HG03571 (cell line): ENCODE data around the gene SPR.

ENCODE experiments used
- ATAC-seq: cut with Tn5 transposase; IDR thresholded peaks from one replicate; pipeline ENCODE4 v1.9.1; 2021; ENCODE audit not compliant: unreplicated experiment

SPR gene

DNA sequence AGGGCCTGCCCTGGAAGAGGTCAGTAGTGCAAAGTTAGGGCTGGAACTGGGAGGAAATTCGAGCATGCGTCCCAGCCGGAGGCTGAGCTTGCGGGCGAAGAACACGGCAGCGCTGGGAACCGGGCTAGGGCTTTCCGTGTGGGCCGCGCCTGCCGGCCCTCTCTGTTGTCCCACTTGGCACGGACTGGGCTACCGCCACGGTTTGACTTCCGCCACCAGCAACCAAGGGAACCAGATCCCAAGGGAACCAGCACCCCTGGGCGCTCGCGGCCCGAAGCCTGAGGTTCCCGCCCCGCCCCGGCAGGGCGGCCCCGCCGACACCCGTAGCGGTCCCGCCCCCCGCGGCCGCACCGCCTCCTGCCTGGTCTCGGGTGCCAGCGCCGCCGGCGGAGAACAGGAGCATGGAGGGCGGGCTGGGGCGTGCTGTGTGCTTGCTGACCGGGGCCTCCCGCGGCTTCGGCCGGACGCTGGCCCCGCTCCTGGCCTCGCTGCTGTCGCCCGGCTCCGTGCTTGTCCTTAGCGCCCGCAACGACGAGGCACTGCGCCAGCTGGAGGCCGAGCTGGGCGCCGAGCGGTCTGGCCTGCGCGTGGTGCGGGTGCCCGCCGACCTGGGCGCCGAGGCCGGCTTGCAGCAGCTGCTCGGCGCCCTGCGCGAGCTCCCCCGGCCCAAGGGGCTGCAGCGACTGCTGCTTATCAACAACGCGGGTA is at the start of gene SPR:
SPR (plus strand) TSS at position 377 of the 708 bp plus-strand sequence; CDS start at position 402, 25 bp downstream.
- peak; percentile 82 for ATAC-seq

DNA sequence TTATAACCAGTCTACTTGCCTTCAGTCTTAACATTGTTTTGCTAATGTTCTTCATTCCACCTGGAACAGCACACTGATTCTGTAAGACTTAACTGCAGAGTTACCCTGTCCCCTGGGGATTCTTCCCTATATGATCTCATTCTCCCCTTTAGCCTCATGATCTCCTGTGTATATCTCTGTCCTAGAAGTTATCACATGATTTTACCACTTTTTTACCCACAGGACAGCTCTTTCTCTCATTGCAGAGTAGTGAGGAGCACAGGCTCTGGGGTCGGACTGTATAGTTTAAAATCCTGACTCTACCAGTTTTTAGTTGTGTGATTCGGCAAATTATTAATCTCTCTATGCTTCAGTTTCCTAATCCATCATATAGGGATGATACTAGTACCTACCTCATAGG is 47.1 kb upstream of the SPR start:
- ATAC-seq = no peak

DNA sequence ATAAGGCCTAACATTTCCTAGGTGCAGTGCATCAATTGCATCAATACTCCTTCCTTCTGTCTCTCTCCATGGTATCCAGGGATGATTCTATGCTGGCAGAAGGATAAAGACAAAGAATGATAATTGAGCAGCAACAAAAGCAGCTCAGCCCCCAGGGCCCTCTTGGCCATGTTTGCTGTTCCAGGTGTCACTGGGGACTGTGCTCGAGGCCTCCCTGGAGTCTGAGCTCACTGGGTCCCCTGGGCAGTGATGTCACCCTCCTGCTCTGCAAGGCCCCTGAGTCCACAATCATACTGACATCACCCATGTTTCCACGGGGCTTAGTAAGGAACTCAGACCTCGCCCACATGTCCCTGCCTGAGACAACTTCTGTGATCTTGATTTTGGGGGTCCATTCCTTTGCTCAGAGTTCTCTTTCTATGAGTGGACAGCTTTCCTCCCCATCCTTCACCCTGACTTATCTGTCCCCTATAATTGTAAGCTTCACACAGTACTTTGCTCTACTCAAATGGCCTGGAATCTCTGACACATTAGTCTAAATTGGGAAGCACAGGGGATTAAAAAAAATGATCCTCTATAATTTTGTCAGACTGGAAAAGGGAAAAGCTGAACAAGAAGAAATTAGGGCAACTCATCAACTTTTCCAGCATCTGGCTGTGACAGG is 45.6 kb upstream of the SPR start:
- no peak for ATAC-seq

DNA sequence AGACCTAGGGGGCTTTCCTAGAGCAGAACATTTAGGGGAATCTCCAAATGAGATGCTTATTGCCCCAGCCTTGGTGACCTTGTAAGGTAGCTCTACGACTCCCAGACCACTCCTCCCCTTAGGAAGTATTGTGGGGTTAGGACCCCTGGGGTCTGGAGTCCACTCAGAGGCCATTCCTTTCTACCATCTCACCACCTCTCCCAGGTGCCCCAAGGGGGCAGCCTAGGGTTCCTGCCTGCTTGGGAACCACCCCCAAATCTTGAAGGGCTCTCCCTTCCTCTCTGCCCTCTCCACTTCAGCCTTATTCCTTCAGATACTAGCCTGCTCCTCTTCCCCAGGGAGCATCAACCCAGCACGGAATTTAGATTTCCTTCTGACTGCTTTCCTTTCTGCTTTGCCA is 43.9 kb upstream of the SPR start:
- no peak for ATAC-seq

DNA sequence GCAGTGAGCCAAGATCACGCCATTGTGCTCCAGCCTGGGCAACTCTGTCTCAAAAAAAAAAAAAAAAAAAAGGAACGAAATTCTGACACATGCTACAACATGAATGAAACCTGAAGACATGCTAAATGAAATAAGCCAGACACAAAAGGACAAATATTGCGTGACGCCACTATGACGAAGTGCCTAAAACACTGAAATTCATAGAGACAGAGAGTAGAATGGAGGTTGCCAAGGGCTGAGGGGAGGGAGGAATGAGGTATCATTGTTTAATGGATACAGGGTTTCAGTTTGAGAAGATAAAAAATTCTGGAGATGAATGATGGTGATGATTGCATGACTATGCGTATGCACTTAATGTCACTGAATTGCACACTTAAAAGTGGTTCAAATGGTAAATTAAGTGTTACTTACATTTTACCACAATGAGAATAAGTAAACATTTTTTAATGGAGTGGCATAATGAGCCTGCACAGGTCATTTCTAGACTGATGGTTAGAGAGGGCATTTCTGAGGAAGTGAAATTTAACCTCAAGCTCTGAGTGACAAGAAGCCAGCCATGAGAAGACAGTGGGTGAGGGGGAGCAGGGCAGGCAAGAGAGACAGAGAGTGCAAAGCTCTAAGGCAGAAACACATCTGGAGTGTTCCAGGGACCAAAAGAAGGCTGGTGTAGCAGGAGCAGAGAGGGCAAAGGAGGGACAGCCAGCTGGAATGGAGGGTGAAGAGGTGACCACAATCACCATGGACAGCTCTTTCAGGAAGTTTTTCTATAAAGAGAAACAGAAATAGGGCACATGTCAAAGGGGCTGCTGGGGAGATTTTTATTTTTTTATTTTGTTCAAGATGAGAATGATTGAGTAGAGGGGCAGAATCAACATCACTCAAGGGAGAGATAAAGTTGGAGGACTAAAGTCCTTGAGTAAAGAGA is 40.8 kb upstream of the SPR start:
- peak; percentile 92 for ATAC-seq

DNA sequence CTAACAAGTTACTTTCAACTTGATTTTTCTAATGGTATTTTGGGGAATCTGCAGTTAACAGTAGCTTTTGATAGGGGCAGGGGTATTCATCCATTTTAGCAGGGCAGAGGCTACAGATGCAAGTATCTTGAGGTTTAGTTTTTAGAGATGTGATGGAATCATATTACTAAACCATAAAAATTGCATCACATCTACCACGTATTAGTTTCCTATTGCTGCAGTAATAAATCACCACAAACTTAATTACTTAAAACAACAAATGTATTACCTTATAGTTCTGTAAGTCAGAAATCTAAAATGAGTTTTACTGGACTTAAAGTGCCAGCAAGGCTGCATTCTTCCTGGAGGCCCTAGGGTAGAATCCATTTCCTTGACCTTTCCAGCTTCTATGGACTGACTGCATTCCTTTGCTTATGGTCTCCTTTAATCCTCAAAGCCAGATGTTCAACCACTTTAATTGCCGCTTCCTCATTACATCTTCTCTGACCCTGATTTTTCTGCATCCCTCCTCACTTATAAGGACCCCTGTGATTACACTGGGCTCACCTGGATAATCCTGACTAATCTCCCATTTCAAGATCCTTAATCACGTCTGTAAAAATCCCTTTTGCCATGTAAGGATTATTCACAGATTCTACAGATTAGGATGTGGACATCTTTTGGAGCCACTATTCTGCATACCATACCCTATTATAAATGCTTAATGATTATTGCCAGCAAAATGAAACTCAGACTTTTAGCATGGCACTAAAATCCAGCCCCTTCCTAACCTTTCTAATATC is 39.5 kb upstream of the SPR start:
- ATAC-seq = no peak

DNA sequence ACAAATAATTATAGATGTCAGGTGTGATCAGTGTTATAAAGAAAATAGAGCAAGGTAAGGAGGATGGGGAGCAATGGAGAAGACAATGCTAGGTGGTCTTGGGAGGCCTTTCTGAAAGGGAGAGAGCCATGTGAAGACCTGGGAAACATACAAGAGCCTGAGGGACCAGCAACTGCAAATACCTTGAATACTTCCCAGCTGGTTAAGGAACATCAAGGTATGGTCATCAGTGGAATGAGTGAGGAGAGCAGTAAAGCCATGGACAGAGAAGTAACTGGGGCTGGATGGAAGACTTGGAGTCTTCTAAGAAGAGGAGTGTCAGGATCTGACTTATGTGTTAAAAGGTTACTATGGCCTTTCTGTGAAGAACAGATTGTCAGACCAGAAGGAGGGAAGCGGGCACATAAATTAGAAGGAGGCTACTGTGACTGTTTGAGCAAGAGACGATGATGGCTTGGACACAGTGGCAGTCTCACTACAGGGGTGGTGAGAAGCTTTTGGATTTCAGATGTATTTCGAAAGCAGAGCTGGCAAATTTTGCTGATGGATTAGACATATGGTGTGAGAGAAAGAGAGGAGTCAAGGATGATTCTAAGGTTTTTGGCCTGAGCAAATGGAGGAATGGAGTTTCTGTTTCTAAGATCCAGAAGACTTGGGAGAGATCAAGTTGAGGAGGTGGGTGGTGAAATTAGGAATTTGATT is 38.6 kb upstream of the SPR start:
- ATAC-seq = no peak

DNA sequence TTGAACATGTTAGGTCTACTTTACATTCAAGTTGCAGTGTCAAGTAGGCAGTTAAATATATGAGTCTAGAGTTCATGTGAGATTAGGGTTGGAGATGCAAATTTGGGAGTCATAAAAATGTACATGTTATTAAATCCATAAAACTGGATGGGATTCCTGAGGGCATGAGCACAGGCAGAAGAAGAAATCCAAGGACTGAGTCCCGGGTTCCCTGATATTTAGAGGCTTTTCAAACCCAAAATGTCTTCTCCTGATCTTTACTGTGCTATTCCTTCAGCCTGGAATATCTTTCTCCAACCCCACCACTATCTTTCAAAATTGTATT is 38.1 kb upstream of the SPR start:
- ATAC-seq = no peak

DNA sequence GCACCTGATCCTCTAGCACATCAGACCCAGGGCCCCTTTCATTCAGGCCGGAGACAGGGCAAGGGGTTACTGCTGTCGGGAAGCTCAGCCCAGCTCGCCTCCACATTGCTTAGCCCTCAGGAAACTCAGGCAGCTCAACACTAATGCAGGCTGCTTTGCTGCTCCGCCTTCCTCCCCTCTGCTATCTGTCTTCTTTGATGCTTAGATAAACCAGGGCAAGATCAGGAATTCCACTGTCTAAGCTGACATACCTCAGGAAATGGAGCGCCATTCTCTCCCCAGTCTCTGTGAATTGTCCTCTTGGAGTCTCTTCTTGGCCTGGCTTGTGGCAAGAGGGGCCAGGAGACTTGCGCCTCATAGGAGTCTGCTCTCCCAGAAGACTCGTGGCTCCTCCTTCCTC is 35.9 kb upstream of the SPR start:
- no peak for ATAC-seq

DNA sequence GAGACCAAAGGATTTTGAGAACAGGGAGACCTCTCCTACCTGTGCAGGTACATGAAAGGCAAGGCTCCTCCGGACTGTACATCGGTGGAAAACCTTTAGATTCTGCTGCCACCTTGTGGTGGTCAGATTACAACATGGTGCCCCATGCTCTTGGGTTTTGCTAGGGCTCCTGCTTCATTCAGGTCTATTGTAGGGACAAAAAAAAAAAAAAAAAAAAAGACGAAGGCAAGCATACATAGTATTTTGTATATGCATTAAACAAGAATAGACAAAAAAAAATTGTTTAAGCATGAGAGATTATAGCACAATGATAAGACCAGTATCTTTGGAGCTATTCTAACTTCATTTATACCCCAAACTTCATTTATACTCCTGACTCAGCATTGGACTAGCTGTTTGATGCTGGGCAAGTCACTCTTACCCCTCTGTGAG is 27.4 kb upstream of the SPR start:
- ATAC-seq = no peak

DNA sequence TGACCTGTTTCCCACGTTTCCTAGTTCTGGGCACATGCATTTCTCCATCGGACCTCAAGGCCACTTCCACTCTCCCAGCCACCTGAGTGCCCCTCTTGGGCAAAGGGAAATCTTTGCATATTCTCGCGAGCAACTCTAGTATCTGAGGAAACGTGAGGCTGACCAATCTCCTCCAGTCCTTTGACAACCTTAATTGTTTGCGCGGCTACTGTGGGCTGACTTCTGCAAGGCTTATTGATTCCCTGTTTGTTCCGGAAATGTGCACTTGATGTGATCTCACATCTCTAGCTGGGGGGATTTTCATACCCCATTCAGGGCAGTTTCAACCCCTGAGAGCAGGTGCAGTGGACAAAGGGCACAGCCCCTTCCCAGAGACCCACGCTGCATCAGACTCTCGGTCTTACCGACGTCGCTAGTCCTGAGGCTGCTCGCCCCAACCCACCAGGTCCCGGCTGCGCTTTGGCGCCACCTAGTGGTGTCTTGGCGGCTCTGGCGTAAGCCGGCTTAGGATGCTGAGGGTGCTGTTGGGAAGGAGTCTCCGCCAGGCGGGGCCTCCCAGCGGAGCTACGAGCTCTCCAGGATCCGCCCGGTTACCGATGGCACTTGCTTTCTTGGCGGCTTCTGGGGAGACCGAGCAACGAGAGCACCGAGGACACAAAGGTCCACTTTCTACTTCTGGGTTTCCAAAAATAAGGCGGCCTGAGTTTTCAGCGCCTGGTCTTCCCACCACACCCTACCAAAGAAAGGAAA is 24.8 kb upstream of the SPR start:
- ATAC-seq = peak; percentile 94

DNA sequence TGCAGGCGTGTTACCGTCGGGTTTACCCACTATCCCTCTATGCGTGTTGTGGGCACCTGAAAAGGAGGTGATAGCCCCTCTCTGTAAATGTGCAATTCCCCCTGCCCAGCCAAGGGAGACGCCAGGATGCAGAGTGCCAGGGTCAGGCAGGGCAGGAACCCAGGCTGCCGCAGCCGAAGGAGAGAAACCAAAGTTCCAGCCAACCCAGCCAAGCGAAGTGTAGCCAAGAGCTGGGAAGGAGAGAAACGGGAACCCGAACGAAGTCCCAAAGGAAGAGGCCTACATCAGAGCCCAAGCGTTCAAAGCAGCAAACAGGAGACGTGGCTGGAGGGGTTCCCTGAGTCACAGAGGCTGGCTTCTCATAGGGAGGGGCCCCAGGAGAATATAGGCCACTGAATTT is 24.2 kb upstream of the SPR start:
- no peak for ATAC-seq

DNA sequence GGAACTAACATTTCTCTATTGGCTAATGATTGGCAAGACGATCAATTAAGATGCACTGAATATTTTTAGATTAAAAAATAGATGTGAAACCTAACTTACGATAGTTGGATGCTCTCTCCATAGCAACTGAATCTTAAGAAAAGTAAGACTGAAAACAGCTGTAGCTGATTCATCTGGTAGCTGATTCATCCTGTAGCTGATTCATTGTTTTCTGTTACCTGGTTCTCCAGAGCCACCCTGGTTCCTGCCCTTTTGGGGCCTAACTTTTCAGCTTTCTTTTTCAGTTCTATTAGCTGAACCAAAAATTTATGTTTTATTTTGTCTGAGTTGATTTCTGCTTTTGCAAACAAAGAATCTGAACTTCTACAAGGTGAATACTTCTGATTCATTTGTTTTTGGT is 22.7 kb upstream of the SPR start:
- no peak for ATAC-seq

DNA sequence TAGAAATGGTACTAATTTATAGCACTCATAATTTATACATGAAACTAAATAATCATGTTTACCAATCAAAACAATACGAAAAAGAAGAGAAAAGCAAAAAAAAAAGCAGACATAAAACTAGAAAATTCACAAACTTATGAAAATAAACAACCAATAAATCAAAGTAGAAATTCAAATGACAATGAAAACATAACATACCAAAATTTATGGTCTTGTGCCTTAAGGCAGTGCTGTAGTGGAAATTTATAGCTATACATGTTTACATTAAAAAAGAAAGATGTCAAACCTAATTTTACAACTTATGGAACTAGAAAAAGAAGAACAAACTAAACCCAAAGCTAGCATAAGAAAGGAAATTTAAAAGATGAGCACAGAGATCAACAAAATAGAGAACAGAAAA is 16.1 kb upstream of the SPR start:
- no peak for ATAC-seq

DNA sequence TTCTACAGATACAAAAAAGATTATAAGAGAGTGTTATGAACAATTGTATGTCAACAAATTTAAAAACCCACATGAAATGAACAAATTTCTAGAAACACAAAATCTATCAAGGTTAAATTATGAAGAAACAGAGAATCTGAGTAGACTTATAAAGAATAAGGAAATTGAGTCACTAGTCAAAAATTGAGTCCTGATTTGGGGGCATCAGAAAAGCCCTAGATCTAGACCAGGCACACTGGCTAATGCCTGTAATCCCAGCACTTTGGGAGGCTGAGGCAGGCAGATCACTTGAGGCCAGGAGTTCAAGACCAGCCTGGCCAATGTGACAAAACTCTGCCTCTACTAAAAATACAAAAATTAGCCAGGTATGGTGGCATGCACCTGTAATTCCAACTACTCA is 15.3 kb upstream of the SPR start:
- no peak for ATAC-seq

DNA sequence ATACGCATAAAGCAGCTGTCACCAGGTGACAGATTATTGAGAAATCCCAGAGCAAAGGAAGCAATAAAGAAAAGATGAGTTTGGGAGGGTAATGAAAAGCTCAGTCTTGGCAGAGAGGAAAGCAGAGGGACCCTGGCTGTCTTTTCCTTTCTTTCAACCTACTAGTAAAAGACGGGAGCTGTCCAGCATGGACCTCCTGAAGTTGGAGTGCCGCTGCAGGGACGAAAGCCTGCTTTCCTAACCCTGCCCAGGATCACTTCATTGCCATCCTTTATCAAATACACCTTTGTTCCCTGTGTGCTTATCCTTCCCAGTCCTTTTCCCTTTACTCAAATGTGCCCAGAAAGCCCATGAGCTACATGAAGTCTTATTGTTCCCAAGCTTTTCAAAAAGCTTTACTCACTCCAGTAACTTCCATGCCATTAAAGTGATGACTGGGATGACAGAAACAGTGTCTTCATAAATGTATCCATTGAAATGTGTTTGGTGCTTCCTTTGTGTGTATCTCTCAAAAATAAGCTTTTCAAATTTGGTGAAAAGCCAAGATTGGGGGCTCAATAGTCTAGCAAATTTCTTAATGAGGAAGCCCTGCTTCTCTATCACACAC is 3.7 kb upstream of the SPR start:
- ATAC-seq = no peak

DNA sequence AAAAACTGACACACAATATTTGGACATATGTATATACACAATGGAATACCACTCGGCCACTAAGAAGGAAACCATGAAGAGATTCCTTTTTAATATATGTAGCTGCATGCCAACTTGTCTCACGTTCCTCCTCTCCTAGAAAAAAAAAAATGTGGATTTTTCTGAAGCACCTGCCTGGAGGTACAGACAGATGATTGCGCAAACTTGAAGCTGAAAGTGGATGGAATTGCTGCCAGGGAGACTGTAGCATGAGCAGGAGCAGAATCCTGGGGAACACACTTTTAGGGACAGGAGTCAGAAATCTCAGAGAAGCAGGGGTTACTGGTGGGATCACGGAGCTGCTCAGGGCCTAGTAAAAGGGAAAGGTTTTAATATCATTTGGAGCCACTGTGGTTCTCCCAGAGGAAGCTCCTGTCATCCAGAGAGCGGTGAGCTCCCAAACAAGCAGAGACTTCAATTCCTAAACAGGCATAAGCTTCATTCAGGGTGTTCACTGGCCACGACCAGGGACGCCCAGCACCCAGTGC is 640 bp upstream of the SPR start:
- no peak for ATAC-seq

DNA sequence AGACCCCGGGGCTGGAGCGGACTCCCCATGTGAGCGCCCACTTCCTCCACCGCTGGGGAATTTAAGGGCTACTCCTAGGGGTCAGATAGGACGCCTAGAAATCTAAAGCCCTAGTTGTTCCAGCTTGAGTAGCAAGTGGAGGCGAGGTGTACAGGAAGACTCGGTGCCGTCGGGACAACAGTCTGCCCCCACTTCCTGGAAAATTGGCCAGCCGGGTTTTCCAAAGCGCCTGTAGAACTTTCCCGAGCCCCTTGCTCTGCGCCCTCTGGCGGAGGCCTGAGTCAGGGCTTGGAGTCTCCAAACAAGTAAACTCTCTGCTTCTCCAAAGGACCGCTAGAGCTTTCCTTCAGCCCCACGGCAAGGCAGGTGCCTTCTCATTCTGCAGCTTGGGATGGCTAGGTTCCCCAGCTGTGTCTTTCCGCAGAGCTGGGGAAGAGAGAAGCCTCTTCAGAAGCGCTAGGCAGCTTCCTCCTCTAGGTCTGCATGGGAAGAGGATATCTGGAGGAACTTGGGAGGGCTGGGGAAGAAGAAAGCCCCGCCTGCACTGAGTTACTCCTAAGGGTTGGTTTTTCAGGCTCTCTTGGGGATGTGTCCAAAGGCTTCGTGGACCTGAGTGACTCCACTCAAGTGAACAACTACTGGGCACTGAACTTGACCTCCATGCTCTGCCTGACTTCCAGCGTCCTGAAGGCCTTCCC is 681 bp downstream of the SPR start:
- ATAC-seq = peak; percentile 33
